Activated CD4-positive, alpha-beta T cell treated with anti-CD3 and anti-CD28 coated beads, Interleukin-2, amount 50 U/mL, for 16 hours (primary cell): ENCODE measurements around the gene PCNX3.
"Not testable (repeated sequence)": the region's sequence is repeated elsewhere in the genome, so short reads cannot be mapped to it uniquely, and the experiment has no call there.

Experiments used
- DNase-seq: peaks from one replicate; pipeline ENCODE4 v3.0.0-alpha.2; 2020

Gene PCNX3

GRCh38 chr11:65621460-65621859, 5.9 kb downstream of the PCNX3 start:
- no peak for DNase-seq

- no peak for DNase-seq
Measured at GRCh38 chr11:65622011-65622410, 6.4 kb downstream of the PCNX3 start.

- DNase-seq: no peak
Measured at GRCh38 chr11:65623177-65623576, 7.6 kb downstream of the PCNX3 start.

GRCh38 chr11:65623852-65624616, 8.5 kb downstream of the PCNX3 start:
- DNase-seq: no peak

GRCh38 chr11:65624931-65625627, 9.5 kb downstream of the PCNX3 start:
- no peak for DNase-seq

- peak; percentile 33 for DNase-seq
Measured at GRCh38 chr11:65625628-65626342, 10.2 kb downstream of the PCNX3 start.

GRCh38 chr11:65627202-65627601, 11.6 kb downstream of the PCNX3 start:
- DNase-seq: no peak

- DNase-seq: no peak
Measured at GRCh38 chr11:65629579-65629978, 14.0 kb downstream of the PCNX3 start.

GRCh38 chr11:65630215-65630614, 14.6 kb downstream of the PCNX3 start:
- DNase-seq: no peak

GRCh38 chr11:65633390-65634108, 18.0 kb downstream of the PCNX3 start:
- no peak for DNase-seq

- DNase-seq: no peak
Measured at GRCh38 chr11:65634109-65634436, 18.5 kb downstream of the PCNX3 start.

GRCh38 chr11:65634440-65634839, 18.9 kb downstream of the PCNX3 start:
- no peak for DNase-seq

- no peak for DNase-seq
Measured at GRCh38 chr11:65634905-65635731, 19.5 kb downstream of the PCNX3 start.

- no peak for DNase-seq
Measured at GRCh38 chr11:65636108-65637031, 20.8 kb downstream of the PCNX3 start.

GRCh38 chr11:65637032-65637557, 21.5 kb downstream of the PCNX3 start:
- DNase-seq: no peak

- DNase-seq: peak; percentile 70
Measured at GRCh38 chr11:65637794-65638419, 22.3 kb downstream of the PCNX3 start, which contains the start of gene SIPA1. SIPA1 (plus strand) TSS chr11:65638101; CDS start chr11:65640922, 2,821 bp downstream.

GRCh38 chr11:65639228-65639597, 23.6 kb downstream of the PCNX3 start:
- DNase-seq: not testable (repeated sequence)

GRCh38 chr11:65639623-65640482, 24.3 kb downstream of the PCNX3 start:
- DNase-seq: peak; percentile 61
